ENCODE measurements around the gene DGLUCY. TPM values are rescaled to one million over a fixed set of nuclear protein-coding genes. Genes with fewer than 3 reads are reported as not detected.

Gene DGLUCY
- total RNA-seq, 1 experiment from 2014 or later, result 67.0 TPM

DNA sequence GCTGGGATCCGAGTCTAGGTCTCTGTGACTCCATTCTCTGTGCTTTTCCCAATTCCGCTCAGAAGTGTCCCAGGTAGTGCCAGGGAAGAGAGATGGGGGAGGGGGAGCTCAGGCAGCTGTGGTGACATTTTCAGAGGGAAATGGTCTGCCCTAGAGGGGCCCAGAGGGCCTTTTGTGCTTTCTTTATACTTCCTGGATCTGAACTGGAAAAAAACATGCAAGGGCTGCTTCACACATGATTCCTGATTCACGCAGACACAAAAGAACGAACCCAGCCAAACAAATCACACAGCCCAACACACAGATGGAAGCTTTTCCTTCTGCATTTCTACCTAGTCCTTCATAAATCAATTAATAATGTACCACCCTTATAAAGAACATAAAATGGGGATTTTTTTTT, 104.1 kb downstream of the DGLUCY start:
- intact Hi-C loops (cut with micrococcal nuclease), result no loop called here
- Histone ChIP-seq H3K9ac (ENCODE audit: low read length) (no peak overlapping the region), H3K27me3 (ENCODE audit: insufficient read depth, low read length) (no peaks in the 10 kb centered on the region), H3K79me2 (ENCODE audit: insufficient read depth, low read length) (no peaks in the 10 kb centered on the region), H3K36me3 (ENCODE audit: control insufficient read depth in 1 of 2, insufficient read depth in 2 of 2, low read length in 2 of 2) (peaks cover 2 to 6% of the 10 kb centered on the region in 2 experiments; a peak in 3 of 4 replicates), H4K20me1 (ENCODE audit: insufficient read depth) (no peaks in the 10 kb centered on the region), H3K4me2 (ENCODE audit: low read length) (no peak overlapping the region), H3K4me3 (replicated peaks in 1 of 2; ENCODE audit: low read depth in 1 of 2, low read length in 2 of 2) (no peak overlapping the region), H3K9me2 (ENCODE audit: insufficient read depth) (no peaks in the 10 kb centered on the region), H2AFZ (ENCODE audit: low read depth, low read length, poor library complexity, severe bottlenecking) (no peak overlapping the region), H3K4me1 (ENCODE audit: control insufficient read depth in 1 of 2, insufficient read depth in 2 of 2, low read length in 2 of 2) (peaks cover 0 to 12% of the 10 kb centered on the region in 2 experiments; a peak in 1 of 4 replicates), H3K27ac (ENCODE audit: low read depth, low read length) (no peak overlapping the region), H3K9me3 (ENCODE audit: control insufficient read depth in 1 of 2, insufficient read depth in 1 of 2, low read depth in 1 of 2, low read length in 2 of 2) (no peaks in the 10 kb centered on the region)
- CTCF ChIA-PET, result no interaction called here
- no peak for TF ChIP-seq ZFX (IDR thresholded peaks at IDR 0.05)
- RAD21 ChIA-PET (ENCODE audit: low non-redundant PET in 1 of 2, low total read pairs in 2 of 2, uncharacterized antibody in 2 of 2, unreplicated experiment in 2 of 2), result no interaction called here
- DNase-seq (ENCODE audit: low read depth, low spot score) (no peak), ATAC-seq (no peak)
- POLR2A ChIA-PET, result no interaction called here
- BruUV-seq (replicated peaks), result no TSS peak

DNA sequence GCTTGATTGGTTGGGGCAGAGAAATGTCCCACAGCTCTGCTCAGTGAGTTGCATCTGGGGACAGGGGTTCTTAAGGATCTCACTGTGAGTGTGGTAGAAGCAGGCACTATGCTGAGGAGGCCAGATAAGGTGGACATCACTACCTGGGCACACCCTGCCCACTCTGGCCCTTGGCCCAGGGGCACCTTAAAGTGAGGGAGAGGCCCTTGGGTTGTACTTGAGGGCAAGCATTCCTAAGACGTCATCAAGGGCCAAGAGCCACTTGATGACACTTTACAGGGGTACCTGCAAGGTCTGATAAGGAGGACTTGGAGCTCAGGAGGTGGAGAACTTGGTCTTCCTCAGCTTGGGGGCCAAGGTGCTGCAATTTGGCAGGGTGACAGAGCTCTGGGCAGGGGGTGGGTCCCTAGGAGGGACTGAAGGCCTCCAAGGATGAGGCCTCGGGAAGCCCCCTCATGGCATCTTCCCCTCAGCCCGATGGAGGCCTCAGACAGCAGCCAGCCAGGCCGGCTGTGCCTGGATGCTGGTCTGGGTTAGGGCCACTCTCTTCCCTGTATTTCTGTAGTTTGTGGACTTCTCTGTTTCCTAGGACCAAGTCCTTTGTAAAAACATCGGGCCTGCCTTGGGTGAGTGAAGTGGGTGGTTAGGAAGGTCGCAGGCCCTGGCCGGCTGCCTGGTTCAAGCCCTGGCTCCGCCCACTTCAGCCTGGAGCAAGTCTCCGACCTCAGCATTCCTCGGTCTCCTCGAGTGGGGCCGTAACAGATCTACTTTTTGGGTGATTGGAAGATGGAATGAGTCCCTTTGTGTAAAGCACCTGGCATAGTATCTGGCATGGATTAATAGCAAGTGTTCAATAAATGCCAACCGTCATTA, 105.9 kb downstream of the DGLUCY start:
- H3K9ac ChIP-seq (ENCODE audit: low read length), result no peak overlapping the region
- ChIA-PET RAD21 (ENCODE audit: low non-redundant PET in 1 of 2, low total read pairs in 2 of 2, uncharacterized antibody in 2 of 2, unreplicated experiment in 2 of 2) (no interaction called here), CTCF (no interaction called here), POLR2A (no interaction called here)
- H3K4me1 ChIP-seq (ENCODE audit: control insufficient read depth in 1 of 2, insufficient read depth in 2 of 2, low read length in 2 of 2), result peaks cover 0 to 15% of the 10 kb centered on the region in 2 experiments; a peak in 1 of 4 replicates
- H4K20me1 ChIP-seq (ENCODE audit: insufficient read depth), result no peaks in the 10 kb centered on the region
- H3K9me2 ChIP-seq (ENCODE audit: insufficient read depth), result no peaks in the 10 kb centered on the region
- H3K9me3 ChIP-seq (ENCODE audit: control insufficient read depth in 1 of 2, insufficient read depth in 1 of 2, low read depth in 1 of 2, low read length in 2 of 2), result no peaks in the 10 kb centered on the region
- no peak overlapping the region for H3K4me2 ChIP-seq (ENCODE audit: low read length)
- intact Hi-C loops (cut with micrococcal nuclease), result no loop called here
- DNase-seq (ENCODE audit: low read depth, low spot score), result no peak
- H3K36me3 ChIP-seq (ENCODE audit: control insufficient read depth in 1 of 2, insufficient read depth in 2 of 2, low read length in 2 of 2), result peaks cover 6% of the 10 kb centered on the region in 2 experiments; a peak in 3 of 4 replicates
- no peak overlapping the region for H3K27ac ChIP-seq (ENCODE audit: low read depth, low read length)
- no peaks in the 10 kb centered on the region for H3K79me2 ChIP-seq (ENCODE audit: insufficient read depth, low read length)
- no peak for ATAC-seq
- no peak overlapping the region for H2AFZ ChIP-seq (ENCODE audit: low read depth, low read length, poor library complexity, severe bottlenecking)
- no peak overlapping the region for H3K4me3 ChIP-seq (replicated peaks in 1 of 2; ENCODE audit: low read depth in 1 of 2, low read length in 2 of 2)
- BruUV-seq (replicated peaks), result no TSS peak
- no peaks in the 10 kb centered on the region for H3K27me3 ChIP-seq (ENCODE audit: insufficient read depth, low read length)
- TF ChIP-seq EZH2phosphoT487 (IDR thresholded peaks at IDR 0.05; ENCODE audit: borderline replicate concordance) (no peak), ELF1 (IDR thresholded peaks at IDR 0.05; ENCODE audit: borderline replicate concordance, low read depth) (no peak), SRF (IDR thresholded peaks at IDR 0.05; ENCODE audit: low read depth) (no peak), ZNF274 (IDR thresholded peaks at IDR 0.05; ENCODE audit: low read depth, low read length) (no peak), RAD21 (IDR thresholded peaks at IDR 0.05; ENCODE audit: low read depth) (no peak), JUND (IDR thresholded peaks at IDR 0.05) (no peak), CBX3 (IDR thresholded peaks at IDR 0.05; ENCODE audit: low read depth) (no peak), EZH2 (IDR thresholded peaks at IDR 0.05) (no peak), SIN3A (IDR thresholded peaks at IDR 0.05; ENCODE audit: low read depth) (no peak), EGR1 (IDR thresholded peaks at IDR 0.05; ENCODE audit: low read depth) (no peak), CEBPB (IDR thresholded peaks at IDR 0.05; ENCODE audit: low read depth) (no peak)
- TF ChIP-seq, protein P1, sequence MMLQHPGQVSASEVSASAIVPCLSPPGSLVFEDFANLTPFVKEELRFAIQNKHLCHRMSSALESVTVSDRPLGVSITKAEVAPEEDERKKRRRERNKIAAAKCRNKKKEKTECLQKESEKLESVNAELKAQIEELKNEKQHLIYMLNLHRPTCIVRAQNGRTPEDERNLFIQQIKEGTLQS (IDR thresholded peaks at IDR 0.05), result no peak
- TF ChIP-seq, protein P2, sequence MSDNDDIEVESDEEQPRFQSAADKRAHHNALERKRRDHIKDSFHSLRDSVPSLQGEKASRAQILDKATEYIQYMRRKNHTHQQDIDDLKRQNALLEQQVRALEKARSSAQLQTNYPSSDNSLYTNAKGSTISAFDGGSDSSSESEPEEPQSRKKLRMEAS (IDR thresholded peaks at IDR 0.05), result no peak
- TF ChIP-seq, protein P3, sequence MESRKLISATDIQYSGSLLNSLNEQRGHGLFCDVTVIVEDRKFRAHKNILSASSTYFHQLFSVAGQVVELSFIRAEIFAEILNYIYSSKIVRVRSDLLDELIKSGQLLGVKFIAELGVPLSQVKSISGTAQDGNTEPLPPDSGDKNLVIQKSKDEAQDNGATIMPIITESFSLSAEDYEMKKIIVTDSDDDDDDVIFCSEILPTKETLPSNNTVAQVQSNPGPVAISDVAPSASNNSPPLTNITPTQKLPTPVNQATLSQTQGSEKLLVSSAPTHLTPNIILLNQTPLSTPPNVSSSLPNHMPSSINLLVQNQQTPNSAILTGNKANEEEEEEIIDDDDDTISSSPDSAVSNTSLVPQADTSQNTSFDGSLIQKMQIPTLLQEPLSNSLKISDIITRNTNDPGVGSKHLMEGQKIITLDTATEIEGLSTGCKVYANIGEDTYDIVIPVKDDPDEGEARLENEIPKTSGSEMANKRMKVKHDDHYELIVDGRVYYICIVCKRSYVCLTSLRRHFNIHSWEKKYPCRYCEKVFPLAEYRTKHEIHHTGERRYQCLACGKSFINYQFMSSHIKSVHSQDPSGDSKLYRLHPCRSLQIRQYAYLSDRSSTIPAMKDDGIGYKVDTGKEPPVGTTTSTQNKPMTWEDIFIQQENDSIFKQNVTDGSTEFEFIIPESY (IDR thresholded peaks at IDR 0.05; ENCODE audit: extremely low read depth, insufficient replicate concordance, low read length), result no peak
